GM18519 (cell line): ENCODE measurements around the gene AUTS2.

Experiments
- ATAC-seq: cut with Tn5 transposase; IDR thresholded peaks from one replicate; pipeline ENCODE4 v1.9.1; 2021; ENCODE audit warnings: mild to moderate bottlenecking, moderate library complexity; ENCODE audit not compliant: unreplicated experiment, low FRiP score

The AUTS2 gene

GRCh38 chr7:70134029-70134770 lies 535.9 kb downstream of the AUTS2 start:
- no peak for ATAC-seq

- ATAC-seq: no peak
Observed at GRCh38 chr7:70135656-70136055, 537.4 kb downstream of the AUTS2 start.

GRCh38 chr7:70137126-70137525 lies 538.9 kb downstream of the AUTS2 start:
- no peak for ATAC-seq

- ATAC-seq: no peak
Observed at GRCh38 chr7:70142247-70142932, 544.1 kb downstream of the AUTS2 start.

- ATAC-seq: no peak
Observed at GRCh38 chr7:70143075-70144044, 545.1 kb downstream of the AUTS2 start.

- no peak for ATAC-seq
Observed at GRCh38 chr7:70148997-70149396, 550.7 kb downstream of the AUTS2 start.

- ATAC-seq: no peak
Observed at GRCh38 chr7:70152313-70152712, 554.0 kb downstream of the AUTS2 start.

- ATAC-seq: no peak
Observed at GRCh38 chr7:70153933-70154332, 555.7 kb downstream of the AUTS2 start.

GRCh38 chr7:70154521-70155180 lies 556.4 kb downstream of the AUTS2 start:
- ATAC-seq: no peak

- ATAC-seq: no peak
Observed at GRCh38 chr7:70156057-70156456, 557.8 kb downstream of the AUTS2 start.

- ATAC-seq: no peak
Observed at GRCh38 chr7:70159121-70159520, 560.8 kb downstream of the AUTS2 start.

- no peak for ATAC-seq
Observed at GRCh38 chr7:70165477-70166170, 567.3 kb downstream of the AUTS2 start.

- no peak for ATAC-seq
Observed at GRCh38 chr7:70171369-70171920, 573.2 kb downstream of the AUTS2 start.

GRCh38 chr7:70177166-70177565 lies 578.9 kb downstream of the AUTS2 start:
- ATAC-seq: no peak

- ATAC-seq: no peak
Observed at GRCh38 chr7:70178211-70178610, 579.9 kb downstream of the AUTS2 start.

GRCh38 chr7:70178787-70179186 lies 580.5 kb downstream of the AUTS2 start:
- ATAC-seq: no peak

- ATAC-seq: no peak
Observed at GRCh38 chr7:70182521-70182920, 584.2 kb downstream of the AUTS2 start.

GRCh38 chr7:70183278-70183677 lies 585.0 kb downstream of the AUTS2 start:
- no peak for ATAC-seq

GRCh38 chr7:70188901-70189650 lies 590.8 kb downstream of the AUTS2 start:
- no peak for ATAC-seq
